Measurements from ENCODE around the gene XPOT.

GRCh38 chr12:64468966-64469365, 64.8 kb downstream of the XPOT start:
- TF ChIP-seq CTCF (IDR thresholded peaks at IDR 0.05) (no peak), ZFX (IDR thresholded peaks at IDR 0.05; ENCODE audit: borderline replicate concordance) (no peak)
